Gastrocnemius medialis (tissue), 4 donors: Measurements from ENCODE around the gene MAN1C1.

Source experiments
- CTCF ChIP-seq, 5 experiments: fragments of 450-650 bp in 3 of 5; fragments of 200-600 bp in 2 of 5; sonication (generic) in 2 of 5; IDR thresholded peaks in 4 of 5; conservative IDR thresholded peaks in 1 of 5; 1 replicate in 4 of 5; 2 replicates in 1 of 5; pipeline ENCODE4 v1.5.1; 2016 to 2019; ENCODE audit warnings: antibody characterized with exemption in 5 of 5, mild to moderate bottlenecking in 3 of 5, moderate library complexity in 3 of 5
- POLR2A ChIP-seq, 2 donors: fragments of 450-650 bp; IDR thresholded peaks; one replicate each; pipeline ENCODE4 v1.6.1; 2017; ENCODE audit warnings: antibody characterized with exemption in 2 of 2, mild to moderate bottlenecking in 2 of 2, moderate library complexity in 2 of 2

GRCh38 chr1:25750923-25751605, 134.5 kb downstream of the MAN1C1 start:
- TF ChIP-seq CTCF (IDR thresholded peaks at IDR 0.05 in 4 of 5, conservative IDR thresholded peaks at IDR 0.05 in 1 of 5) (no peak), POLR2A (IDR thresholded peaks at IDR 0.05) (no peak)
